Osteoblast (primary cell): ENCODE results near the gene GGCT. TPM values are rescaled to one million over a fixed set of nuclear protein-coding genes. Genes with fewer than 3 reads are reported as not detected.

ENCODE experiments used
- DNase-seq: peaks from one replicate; pipeline ENCODE4 v3.0.0; 2011; ENCODE audit warnings: low spot score, mixed read lengths; ENCODE audit not compliant: insufficient read length; ENCODE audit errors: missing footprints
- H2AFZ ChIP-seq: 2 replicates; pipeline ENCODE4 v1.6.0; 2011; ENCODE audit warnings: mild to moderate bottlenecking, low read length
- H3K27ac ChIP-seq: 2 replicates; pipeline ENCODE4 v1.5.1; 2011; ENCODE audit warnings: mild to moderate bottlenecking, low read depth, low read length, moderate library complexity
- H3K27me3 ChIP-seq: 2 replicates; pipeline ENCODE4 v1.6.0; 2012; ENCODE audit warnings: mild to moderate bottlenecking, control low read depth, inconsistent platforms, low read length, moderate library complexity; ENCODE audit not compliant: insufficient read depth
- H3K36me3 ChIP-seq: 2 replicates; pipeline ENCODE4 v1.5.1; 2011; ENCODE audit warnings: mild to moderate bottlenecking, low read length, control low read depth, moderate library complexity; ENCODE audit not compliant: insufficient read depth
- H3K4me1 ChIP-seq: 2 replicates; pipeline ENCODE4 v1.5.1; 2011; ENCODE audit warnings: mild to moderate bottlenecking, low read length, control low read depth, moderate library complexity; ENCODE audit not compliant: insufficient read depth
- H3K4me2 ChIP-seq: 2 replicates; pipeline ENCODE4 v1.6.0; 2011; ENCODE audit warnings: mild to moderate bottlenecking, low read length; ENCODE audit not compliant: insufficient read depth
- H3K4me3 ChIP-seq: fragments of 200-600 bp; sonication (generic); 3 replicates; pipeline ENCODE4 v1.5.1; 2012; ENCODE audit warnings: mild to moderate bottlenecking, low read length, inconsistent platforms; ENCODE audit not compliant: insufficient read depth
- H3K79me2 ChIP-seq: 2 replicates; pipeline ENCODE4 v1.6.0; 2012; ENCODE audit warnings: mild to moderate bottlenecking, low read length, control low read depth, inconsistent platforms; ENCODE audit not compliant: insufficient read depth
- H3K9me3 ChIP-seq: 2 replicates; pipeline ENCODE4 v1.5.1; 2011; ENCODE audit warnings: low read depth, low read length, control low read depth
- H4K20me1 ChIP-seq: 2 replicates; pipeline ENCODE4 v1.6.0; 2012; ENCODE audit warnings: mild to moderate bottlenecking, low read length, control low read depth; ENCODE audit not compliant: insufficient read depth
- total RNA-seq: library from RNA; depleted of rRNA; stranded (reverse); fragments of >200 nt; gene quantifications from 2 replicates; pipeline ENCODE4 v1.2.3, GENCODE V29; 2012
- TF ChIP-seq, protein P1 (sequence below): IDR thresholded peaks from 2 replicates; pipeline ENCODE4 v1.5.1; 2011; ENCODE audit warnings: mild to moderate bottlenecking, low read depth, low read length, moderate library complexity; ENCODE audit errors: extremely low read depth

The GGCT gene
- total RNA-seq, 1 donor = 24.2 TPM

DNA sequence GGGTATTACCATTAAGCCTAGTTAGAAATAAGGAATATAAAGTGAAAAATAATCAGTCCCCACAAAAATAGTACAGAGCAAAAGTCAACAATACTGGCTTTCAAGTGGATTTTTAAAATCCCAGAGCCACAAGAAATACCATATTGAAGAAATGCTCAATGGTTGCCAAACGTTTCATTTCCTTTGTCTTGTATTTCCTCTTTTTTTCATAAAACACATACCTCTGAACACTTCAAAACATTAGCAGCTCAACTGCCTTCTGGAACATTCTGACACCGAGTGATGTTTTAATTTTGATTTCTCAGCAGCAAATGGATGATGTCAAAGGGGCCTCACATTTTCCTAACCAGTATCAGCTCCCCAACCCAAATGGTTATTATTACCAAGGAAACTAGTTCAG, 36.6 kb downstream of the GGCT start:
- Histone ChIP-seq H3K4me2 (no peak overlapping the region), H4K20me1 (no peaks in the 10 kb centered on the region), H3K4me3 (no peak overlapping the region), H3K79me2 (peaks cover 54% of the 10 kb centered on the region), H3K27me3 (no peaks in the 10 kb centered on the region), H3K27ac (peak overlapping the region; percentile 99), H3K4me1 (peaks cover 84% of the 10 kb centered on the region), H3K36me3 (no peaks in the 10 kb centered on the region), H2AFZ (no peak overlapping the region), H3K9me3 (no peaks in the 10 kb centered on the region)
- TF ChIP-seq, protein P1, sequence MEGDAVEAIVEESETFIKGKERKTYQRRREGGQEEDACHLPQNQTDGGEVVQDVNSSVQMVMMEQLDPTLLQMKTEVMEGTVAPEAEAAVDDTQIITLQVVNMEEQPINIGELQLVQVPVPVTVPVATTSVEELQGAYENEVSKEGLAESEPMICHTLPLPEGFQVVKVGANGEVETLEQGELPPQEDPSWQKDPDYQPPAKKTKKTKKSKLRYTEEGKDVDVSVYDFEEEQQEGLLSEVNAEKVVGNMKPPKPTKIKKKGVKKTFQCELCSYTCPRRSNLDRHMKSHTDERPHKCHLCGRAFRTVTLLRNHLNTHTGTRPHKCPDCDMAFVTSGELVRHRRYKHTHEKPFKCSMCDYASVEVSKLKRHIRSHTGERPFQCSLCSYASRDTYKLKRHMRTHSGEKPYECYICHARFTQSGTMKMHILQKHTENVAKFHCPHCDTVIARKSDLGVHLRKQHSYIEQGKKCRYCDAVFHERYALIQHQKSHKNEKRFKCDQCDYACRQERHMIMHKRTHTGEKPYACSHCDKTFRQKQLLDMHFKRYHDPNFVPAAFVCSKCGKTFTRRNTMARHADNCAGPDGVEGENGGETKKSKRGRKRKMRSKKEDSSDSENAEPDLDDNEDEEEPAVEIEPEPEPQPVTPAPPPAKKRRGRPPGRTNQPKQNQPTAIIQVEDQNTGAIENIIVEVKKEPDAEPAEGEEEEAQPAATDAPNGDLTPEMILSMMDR = no peak
- no peak for DNase-seq

DNA sequence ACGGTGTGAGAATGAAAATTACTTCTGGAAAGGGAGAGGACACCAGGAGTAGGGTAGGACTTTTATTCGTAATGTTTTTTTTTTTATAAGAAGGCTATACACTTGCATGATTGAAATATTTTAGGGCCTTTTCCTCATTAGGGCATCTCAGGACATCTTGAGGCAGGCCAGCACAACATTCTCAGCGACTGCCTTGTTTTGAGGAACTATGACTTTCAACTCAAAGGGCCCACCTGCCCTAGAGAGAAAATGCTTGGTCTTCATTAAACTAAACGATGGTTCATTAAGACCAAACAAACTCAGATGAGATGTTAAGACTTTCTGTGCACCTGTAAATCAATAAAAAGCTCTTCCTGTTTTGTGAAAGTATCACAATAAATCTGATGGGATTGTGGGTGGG, 37.4 kb downstream of the GGCT start:
- Histone ChIP-seq H3K4me2 (no peak overlapping the region), H3K27ac (no peak overlapping the region), H2AFZ (no peak overlapping the region), H3K27me3 (no peaks in the 10 kb centered on the region), H3K4me3 (no peak overlapping the region), H3K79me2 (peaks cover 52% of the 10 kb centered on the region), H4K20me1 (no peaks in the 10 kb centered on the region), H3K36me3 (no peaks in the 10 kb centered on the region), H3K4me1 (peaks cover 76% of the 10 kb centered on the region), H3K9me3 (no peaks in the 10 kb centered on the region)
- no peak for DNase-seq
- TF ChIP-seq, protein P1 = no peak

DNA sequence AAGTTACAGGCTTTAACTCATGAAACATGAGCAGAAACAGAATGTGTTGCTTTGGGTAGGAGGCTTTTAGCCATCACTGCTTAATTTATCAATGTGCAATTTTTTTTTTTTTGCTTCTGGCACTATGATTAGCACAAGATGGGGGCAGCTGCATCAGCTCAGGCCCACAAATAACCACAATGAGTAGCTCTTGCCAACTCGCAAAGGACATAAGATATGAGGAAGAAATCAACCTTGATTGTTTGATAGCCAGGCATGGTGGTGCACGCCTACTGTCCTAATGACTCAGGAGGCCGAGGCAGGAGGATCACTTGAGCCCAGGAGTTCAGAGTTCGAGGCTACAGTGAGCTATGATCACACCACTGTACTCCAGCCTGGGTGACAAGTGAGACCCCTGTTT, 38.4 kb downstream of the GGCT start:
- peak overlapping the region; percentile 68 for H3K27ac ChIP-seq
- H3K9me3 ChIP-seq = no peaks in the 10 kb centered on the region
- DNase-seq = no peak
- H3K4me3 ChIP-seq = no peak overlapping the region
- H3K4me1 ChIP-seq = peaks cover 66% of the 10 kb centered on the region
- no peak overlapping the region for H2AFZ ChIP-seq
- no peaks in the 10 kb centered on the region for H3K36me3 ChIP-seq
- H4K20me1 ChIP-seq = no peaks in the 10 kb centered on the region
- H3K4me2 ChIP-seq = no peak overlapping the region
- TF ChIP-seq, protein P1 = no peak
- H3K79me2 ChIP-seq = peaks cover 42% of the 10 kb centered on the region
- H3K27me3 ChIP-seq = no peaks in the 10 kb centered on the region

DNA sequence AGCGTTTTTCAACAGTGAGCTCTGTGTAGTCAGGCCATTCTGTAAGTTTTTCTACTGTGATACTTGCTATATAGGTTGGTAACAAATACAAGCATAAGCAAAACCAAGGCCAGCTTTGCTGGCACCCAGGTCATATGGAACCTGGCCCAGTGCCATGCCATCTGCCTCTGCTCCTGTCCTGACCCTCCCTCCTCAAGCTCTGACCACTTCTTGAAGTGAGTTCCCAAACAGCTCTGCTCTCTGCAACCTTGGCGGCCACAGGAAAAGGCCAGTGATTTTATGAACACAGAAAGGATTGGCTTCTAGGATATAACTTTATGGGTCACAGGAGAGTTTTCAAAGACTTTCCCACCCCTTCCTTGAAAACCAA, 38.8 kb downstream of the GGCT start:
- Histone ChIP-seq H3K79me2 (peaks cover 38% of the 10 kb centered on the region), H3K36me3 (no peaks in the 10 kb centered on the region), H4K20me1 (no peaks in the 10 kb centered on the region), H3K4me3 (no peak overlapping the region), H2AFZ (no peak overlapping the region), H3K4me1 (peaks cover 62% of the 10 kb centered on the region), H3K27ac (peak overlapping the region; percentile 68), H3K9me3 (no peaks in the 10 kb centered on the region), H3K4me2 (peak overlapping the region; percentile 3), H3K27me3 (no peaks in the 10 kb centered on the region)
- TF ChIP-seq, protein P1 = no peak
- no peak for DNase-seq
